Measurements from ENCODE around the gene LMF1. TPM values are rescaled to one million over a fixed set of nuclear protein-coding genes. Genes with fewer than 3 reads are reported as not detected.

Gene LMF1
- total and polyA plus RNA-seq, 2 of the 8 experiments (the other 6 are each of a cell fraction or from before 2014, with no cell fraction given): 3.5 to 9.1 TPM

DNA sequence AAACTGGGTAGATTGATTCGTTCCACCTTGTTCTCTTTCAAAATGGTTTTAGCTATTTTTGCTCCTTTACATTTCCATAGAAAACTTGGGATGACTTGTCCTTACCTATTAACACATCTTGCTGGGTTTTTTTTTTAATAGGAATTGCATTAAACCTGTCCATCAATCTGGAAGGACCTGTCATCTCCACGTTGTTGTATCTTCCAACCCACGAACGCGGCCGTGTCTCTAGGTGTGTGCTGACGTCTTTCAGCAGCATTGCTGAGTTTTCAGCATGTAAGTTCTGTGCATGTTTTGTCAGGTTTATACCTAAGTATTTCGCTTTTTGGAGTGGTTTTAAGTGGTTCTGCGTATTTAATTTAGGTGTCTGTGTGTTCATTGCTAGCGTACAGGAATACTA, 109.9 kb downstream of the LMF1 start:
- Histone ChIP-seq H2BK5ac (ENCODE audit: low read depth, low read length) (no peak overlapping the region), H3K14ac (ENCODE audit: insufficient read length) (no peak overlapping the region), H4K91ac (replicated peaks; ENCODE audit: insufficient read length, low read length) (no peak overlapping the region), H2AK5ac (ENCODE audit: low read depth, low read length) (no peak overlapping the region), H4K5ac (ENCODE audit: insufficient read length, low read depth, low read length) (no peak overlapping the region), H4K20me1 (replicated peaks in 1 of 2; ENCODE audit: control insufficient read depth in 1 of 2, insufficient read depth in 2 of 2, low read length in 2 of 2) (no peaks in the 10 kb centered on the region), H3K27ac (ENCODE audit: low read depth, low read length) (no peak overlapping the region), H3K36me3 (ENCODE audit: control insufficient read depth in 2 of 4, insufficient read depth in 4 of 4, low read length in 3 of 4) (no peaks in the 10 kb centered on the region), H3K4me3 (ENCODE audit: extremely low read depth in 1 of 4, insufficient read depth in 2 of 4, low read depth in 3 of 4, low read length in 4 of 4) (no peak overlapping the region), H3K9ac (replicated peaks in 1 of 4; ENCODE audit: extremely low read depth in 1 of 4, low read depth in 3 of 4, low read length in 3 of 4) (no peak overlapping the region), H3K79me1 (ENCODE audit: low read depth, low read length) (no peaks in the 10 kb centered on the region), H3K9me3 (ENCODE audit: insufficient read depth in 2 of 2, low read depth in 1 of 2, low read length in 1 of 2) (peaks cover 19 to 41% of the 10 kb centered on the region in 2 experiments), H2BK20ac (ENCODE audit: low read length) (no peak overlapping the region), H3K4me1 (replicated peaks in 1 of 4; ENCODE audit: control insufficient read depth in 3 of 4, insufficient read depth in 4 of 4, low read length in 3 of 4) (no peaks in the 10 kb centered on the region), H2AFZ (ENCODE audit: low read length) (no peak overlapping the region), H3K18ac (ENCODE audit: extremely low read depth, low read length) (no peak overlapping the region), H2BK12ac (ENCODE audit: low read depth, low read length) (no peak overlapping the region), H3K79me2 (ENCODE audit: control insufficient read depth in 1 of 2, insufficient read depth in 2 of 2, low read length in 2 of 2) (no peaks in the 10 kb centered on the region), H3K23ac (ENCODE audit: insufficient read length) (no peak overlapping the region), H4K8ac (ENCODE audit: extremely low read depth, insufficient read depth, low read length) (no peak overlapping the region), H3K4me2 (ENCODE audit: insufficient read depth in 1 of 2, low read depth in 2 of 2, low read length in 2 of 2) (no peak overlapping the region), H3K4ac (replicated peaks; ENCODE audit: insufficient read length, low read depth, low read length) (no peak overlapping the region), H3K27me3 (replicated peaks in 1 of 4; ENCODE audit: control insufficient read depth in 3 of 4, extremely low read depth in 1 of 4, insufficient read depth in 3 of 4, low read length in 3 of 4) (no peaks in the 10 kb centered on the region), H3K23me2 (ENCODE audit: low read depth, low read length) (peaks cover 2% of the 10 kb centered on the region; the same call in 1 of the 2 replicates), H3K56ac (replicated peaks; ENCODE audit: insufficient read length, low read depth, low read length) (no peak overlapping the region), H2BK120ac (replicated peaks; ENCODE audit: low read depth, low read length) (no peak overlapping the region), H2BK15ac (ENCODE audit: low read length) (no peak overlapping the region)
- TF ChIP-seq EP300 (IDR thresholded peaks at IDR 0.05; ENCODE audit: borderline replicate concordance in 1 of 2, low read depth in 2 of 2, low read length in 2 of 2): no peak
- TF ChIP-seq PHF8 (conservative IDR thresholded peaks at IDR 0.05; ENCODE audit: low read depth, low read length): no peak
- TF ChIP-seq RAD21 (IDR thresholded peaks at IDR 0.05 in 1 of 2, conservative IDR thresholded peaks at IDR 0.05 in 1 of 2; ENCODE audit: low read depth in 2 of 2, low read length in 2 of 2): no peak
- TF ChIP-seq POU5F1 (IDR thresholded peaks at IDR 0.05; ENCODE audit: low read depth, low read length): no peak
- no peak for TF ChIP-seq SIRT6 (IDR thresholded peaks at IDR 0.05; ENCODE audit: low read length)
- TF ChIP-seq SP2 (IDR thresholded peaks at IDR 0.05; ENCODE audit: low read length): no peak
- TF ChIP-seq BCL11A (IDR thresholded peaks at IDR 0.05; ENCODE audit: low read depth in 2 of 2, low read length in 2 of 2): no peak
- no peak for TF ChIP-seq RBBP5 (IDR thresholded peaks at IDR 0.05; ENCODE audit: borderline replicate concordance, low read depth, low read length)
- 85% methylated on average over 10 of the region's 10 CpGs; no CpG with 5 or more reads in 1 of the 2 experiments for WGBS, 2 experiments (ENCODE audit: extremely low coverage in 1 of 2, insufficient coverage in 1 of 2, insufficient read length in 1 of 2, insufficient replicate concordance in 2 of 2, low coverage in 1 of 2, low lambda C conversion rate in 2 of 2, missing lambda C conversion rate in 1 of 2)
- FAIRE-seq (no peak), DNase-seq (ENCODE audit: low read depth in 1 of 2, low spot score in 2 of 2) (no peak)
- CTCF ChIA-PET (ENCODE audit: partially characterized antibody): interaction anchor here (0.6 to 1.0 kb wide), 4 partner anchors 11 to 41 kb away, joined by 3 to 4 read pairs (median 3); no protein-coding TSS in a partner anchor
- POLR2A ChIA-PET (ENCODE audit: partially characterized antibody): interaction anchor here (0.6 kb wide), 1 partner anchor 22 kb away, joined by 3 read pairs; no protein-coding TSS in a partner anchor

Measured in H1 (cell line).